Mesenchymal stem cell (in vitro differentiated cells and primary cell): ENCODE measurements around the gene TRNP1.
A peak's percentile ranks its signal among the peaks of the same experiment; 100 is the strongest.

ENCODE experiments used
- DNase-seq: peaks from one replicate; pipeline ENCODE4 v3.0.0-alpha.2; 2013
- H2AFZ ChIP-seq: one replicate; pipeline ENCODE4 v1.6.1; 2013; ENCODE audit warnings: low read depth, mild to moderate bottlenecking, control low read depth, inconsistent platforms, low read length, moderate library complexity
- H2AK5ac ChIP-seq: 2 replicates; pipeline ENCODE4 v1.6.1; 2013; ENCODE audit warnings: low read length, moderate library complexity, mild to moderate bottlenecking, inconsistent platforms; ENCODE audit not compliant: severe bottlenecking
- H2BK120ac ChIP-seq: one replicate; pipeline ENCODE4 v1.6.1; 2013; ENCODE audit warnings: low read depth, mild to moderate bottlenecking, inconsistent platforms, low read length, moderate library complexity
- H2BK12ac ChIP-seq, 2 experiments: one replicate each; pipeline ENCODE4 v1.6.1; 2013; ENCODE audit warnings: inconsistent platforms in 2 of 2, low read length in 2 of 2, mild to moderate bottlenecking in 2 of 2, moderate library complexity in 2 of 2, control low read depth in 1 of 2
- H2BK15ac ChIP-seq: one replicate; pipeline ENCODE4 v1.6.1; 2013; ENCODE audit warnings: mild to moderate bottlenecking, low read depth, inconsistent platforms; ENCODE audit not compliant: poor library complexity, severe bottlenecking
- H2BK5ac ChIP-seq: 2 replicates; pipeline ENCODE4 v1.6.1; 2013; ENCODE audit warnings: low read depth, mild to moderate bottlenecking, low read length, control low read depth, inconsistent platforms; ENCODE audit not compliant: poor library complexity, severe bottlenecking
- H3K14ac ChIP-seq, 2 experiments: one replicate each; pipeline ENCODE4 v1.6.1; 2013; ENCODE audit warnings: inconsistent platforms in 2 of 2, low read length in 2 of 2, control low read depth in 1 of 2, mild to moderate bottlenecking in 1 of 2, moderate library complexity in 1 of 2
- H3K18ac ChIP-seq, 2 experiments: one replicate each; pipeline ENCODE4 v1.6.1; 2013; ENCODE audit warnings: inconsistent platforms in 2 of 2, low read length in 2 of 2, control low read depth in 1 of 2, low read depth in 1 of 2, mild to moderate bottlenecking in 1 of 2
- H3K23ac ChIP-seq, 2 experiments: one replicate each; pipeline ENCODE4 v1.6.1; 2013; ENCODE audit warnings: inconsistent platforms in 2 of 2, low read length in 2 of 2, mild to moderate bottlenecking in 2 of 2, moderate library complexity in 2 of 2, control low read depth in 1 of 2
- H3K27ac ChIP-seq: 2 replicates; pipeline ENCODE4 v1.5.1; 2013; ENCODE audit warnings: mild to moderate bottlenecking, moderate library complexity, low read length, control low read depth, inconsistent platforms; ENCODE audit not compliant: poor library complexity, severe bottlenecking
- H3K27me3 ChIP-seq, 2 experiments: 2 replicates each; pipeline versions ENCODE4 v1.6.1 to v1.7.0; 2013; ENCODE audit warnings: low read length in 2 of 2, mild to moderate bottlenecking in 2 of 2, moderate library complexity in 2 of 2, control low read depth in 1 of 2, inconsistent platforms in 1 of 2; ENCODE audit not compliant: control insufficient read depth in 1 of 2, insufficient read depth in 1 of 2
- H3K36me3 ChIP-seq, 2 experiments: 2 replicates each; pipeline versions ENCODE4 v1.6.1 to v1.7.0; 2013; ENCODE audit warnings: low read length in 2 of 2, control low read depth in 1 of 2, inconsistent platforms in 1 of 2, low read depth in 1 of 2, mild to moderate bottlenecking in 1 of 2; ENCODE audit not compliant: insufficient read depth in 2 of 2, control insufficient read depth in 1 of 2
- H3K4ac ChIP-seq, 2 experiments: one replicate each; pipeline ENCODE4 v1.6.1; 2013; ENCODE audit warnings: inconsistent platforms in 2 of 2, low read length in 2 of 2, mild to moderate bottlenecking in 2 of 2, moderate library complexity in 2 of 2, control low read depth in 1 of 2, low read depth in 1 of 2
- H3K4me1 ChIP-seq: 2 replicates; pipeline ENCODE4 v1.6.1; 2013; ENCODE audit warnings: low read depth, low read length, control low read depth; ENCODE audit not compliant: control insufficient read depth, insufficient read depth
- H3K4me2 ChIP-seq: 2 replicates; pipeline ENCODE4 v1.6.1; 2013; ENCODE audit warnings: low read length, mild to moderate bottlenecking, inconsistent platforms; ENCODE audit not compliant: poor library complexity, severe bottlenecking
- H3K4me3 ChIP-seq, 2 experiments: 2 replicates each; pipeline versions ENCODE4 v1.5.1 to v1.7.0; 2013; ENCODE audit warnings: low read length in 2 of 2, mild to moderate bottlenecking in 2 of 2, control low read depth in 1 of 2, low read depth in 1 of 2; ENCODE audit not compliant: insufficient read depth in 1 of 2
- H3K79me1 ChIP-seq: replicated peaks from 2 replicates; pipeline ENCODE4 v1.6.1; 2013; ENCODE audit warnings: mild to moderate bottlenecking, control low read depth, low read length, inconsistent platforms; ENCODE audit not compliant: poor library complexity, severe bottlenecking
- H3K9ac ChIP-seq: 2 replicates; pipeline ENCODE4 v1.7.0; 2013; ENCODE audit warnings: mild to moderate bottlenecking, low read length, moderate library complexity
- H3K9me3 ChIP-seq: 2 replicates; pipeline ENCODE4 v1.7.0; 2013; ENCODE audit warnings: mild to moderate bottlenecking, low read length; ENCODE audit not compliant: control insufficient read depth
- H4K8ac ChIP-seq: one replicate; pipeline ENCODE4 v1.6.1; 2013; ENCODE audit warnings: inconsistent platforms, mild to moderate bottlenecking, low read length, moderate library complexity
- H4K91ac ChIP-seq: one replicate; pipeline ENCODE4 v1.6.1; 2013; ENCODE audit warnings: mild to moderate bottlenecking, low read length, inconsistent platforms
- WGBS: methylation state at CpG from one replicate; pipeline ENCODE4 v1.1.7; 2013; ENCODE audit warnings: mixed read lengths; 5-methylcytosine and 5-hydroxymethylcytosine counted together

The TRNP1 gene

DNA sequence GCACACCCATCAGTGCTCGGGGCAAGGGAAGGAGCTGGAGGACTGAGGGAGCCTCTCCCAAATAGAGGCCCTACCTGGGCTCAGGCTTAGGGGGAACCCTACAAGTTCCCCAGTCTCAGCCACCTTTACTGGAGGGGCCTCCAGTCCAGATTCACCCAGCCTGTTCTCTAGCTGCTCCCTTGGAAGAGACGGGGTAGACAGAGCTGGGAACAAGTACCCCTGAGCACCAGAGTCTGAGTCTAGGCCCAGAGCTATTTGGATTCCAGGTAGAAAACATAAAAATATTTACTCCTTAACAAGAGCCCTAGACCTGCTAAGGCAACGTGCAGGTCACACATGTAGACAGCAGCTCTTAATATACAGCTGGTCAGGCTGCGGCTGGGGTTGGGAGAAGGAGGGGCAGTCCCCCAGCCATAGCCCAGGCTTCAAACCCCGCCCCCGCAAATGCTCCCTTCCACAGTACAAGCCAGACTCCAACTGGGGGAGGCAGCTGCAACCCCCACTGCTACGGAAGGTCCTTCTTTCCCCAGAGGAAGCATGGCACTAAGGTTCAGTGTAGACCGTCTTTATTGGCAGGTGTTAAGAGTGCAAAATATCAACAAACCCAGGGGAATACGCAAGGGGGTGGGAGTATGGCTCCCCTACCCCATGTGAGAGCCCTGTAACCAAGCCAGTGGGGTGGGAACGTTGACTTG, 11.1 kb downstream of the TRNP1 start:
- H3K27me3 ChIP-seq, result no peaks in the 10 kb centered on the region
- H4K8ac ChIP-seq, result peak overlapping the region; percentile 47
- no peak overlapping the region for H3K4me3 ChIP-seq
- H3K4me1 ChIP-seq, result peaks cover 59% of the 10 kb centered on the region
- peaks cover 0 to 13% of the 10 kb centered on the region in 2 experiments for H3K36me3 ChIP-seq
- no peak overlapping the region for H2BK5ac ChIP-seq
- WGBS, result 62% methylated on average over 8 of the region's 10 CpGs
- no peak overlapping the region for H3K27ac ChIP-seq
- no peak overlapping the region for H2AFZ ChIP-seq
- peak overlapping the region; percentile 12 to 25 for H2BK12ac ChIP-seq
- H2AK5ac ChIP-seq, result peak overlapping the region; percentile 44
- H3K23ac ChIP-seq, result no peak overlapping the region
- H3K4me2 ChIP-seq, result no peak overlapping the region
- H3K9ac ChIP-seq, result no peak overlapping the region
- peak; percentile 55 for DNase-seq
- H3K9me3 ChIP-seq, result no peaks in the 10 kb centered on the region
- peaks cover 4% of the 10 kb centered on the region for H3K79me1 ChIP-seq
- H2BK120ac ChIP-seq, result no peak overlapping the region
- H3K4ac ChIP-seq, result peak overlapping the region in 1 of 2 experiments; percentile 19
- peak overlapping the region in 1 of 2 experiments; percentile 63 for H3K14ac ChIP-seq
- peak overlapping the region; percentile 24 to 61 for H3K18ac ChIP-seq
- H2BK15ac ChIP-seq, result no peak overlapping the region
- H4K91ac ChIP-seq, result no peak overlapping the region

GRCh38 chr1:27005166-27005530, 11.7 kb downstream of the TRNP1 start:
- peak overlapping the region; percentile 44 for H2AK5ac ChIP-seq
- no peak overlapping the region for H2BK15ac ChIP-seq
- no peaks in the 10 kb centered on the region for H3K9me3 ChIP-seq
- peak overlapping the region in 1 of 2 experiments; percentile 63 for H3K14ac ChIP-seq
- H2BK12ac ChIP-seq, result peak overlapping the region; percentile 12 to 25
- H3K36me3 ChIP-seq, result peaks cover 0 to 13% of the 10 kb centered on the region in 2 experiments
- peak overlapping the region in 1 of 2 experiments; percentile 61 for H3K18ac ChIP-seq
- H3K4me1 ChIP-seq, result peaks cover 61% of the 10 kb centered on the region
- peaks cover 7% of the 10 kb centered on the region for H3K79me1 ChIP-seq
- H3K27me3 ChIP-seq, result no peaks in the 10 kb centered on the region
- no peak overlapping the region for H3K4me2 ChIP-seq
- H2AFZ ChIP-seq, result no peak overlapping the region
- H2BK5ac ChIP-seq, result no peak overlapping the region
- no peak overlapping the region for H3K27ac ChIP-seq
- H3K4me3 ChIP-seq, result no peak overlapping the region
- no peak overlapping the region for H3K23ac ChIP-seq
- WGBS, result 97% methylated on average over 3 of the region's 3 CpGs
- H4K91ac ChIP-seq, result no peak overlapping the region
- no peak for DNase-seq
- peak overlapping the region; percentile 39 for H4K8ac ChIP-seq
- H2BK120ac ChIP-seq, result no peak overlapping the region
- no peak overlapping the region for H3K9ac ChIP-seq
- H3K4ac ChIP-seq, result peak overlapping the region in 1 of 2 experiments; percentile 19

- no peak overlapping the region for H3K27ac ChIP-seq
- H3K4me3 ChIP-seq, result peak overlapping the region in 1 of 2 experiments; percentile 5
- H3K36me3 ChIP-seq, result peaks cover 0 to 13% of the 10 kb centered on the region in 2 experiments
- H3K4me2 ChIP-seq, result no peak overlapping the region
- peak overlapping the region; percentile 64 for H4K91ac ChIP-seq
- no peak overlapping the region for H2AFZ ChIP-seq
- peaks cover 7% of the 10 kb centered on the region for H3K79me1 ChIP-seq
- H3K14ac ChIP-seq, result no peak overlapping the region
- no peak overlapping the region for H3K9ac ChIP-seq
- H3K9me3 ChIP-seq, result no peaks in the 10 kb centered on the region
- H3K27me3 ChIP-seq, result no peaks in the 10 kb centered on the region
- H2BK12ac ChIP-seq, result peak overlapping the region in 1 of 2 experiments; percentile 11
- WGBS, result 95% methylated on average over 48 of the region's 48 CpGs
- H2BK120ac ChIP-seq, result no peak overlapping the region
- no peak overlapping the region for H2AK5ac ChIP-seq
- H2BK5ac ChIP-seq, result no peak overlapping the region
- H3K4me1 ChIP-seq, result peaks cover 65% of the 10 kb centered on the region
- H2BK15ac ChIP-seq, result no peak overlapping the region
- H3K18ac ChIP-seq, result no peak overlapping the region
- H3K23ac ChIP-seq, result no peak overlapping the region
- H4K8ac ChIP-seq, result no peak overlapping the region
- no peak for DNase-seq
- no peak overlapping the region for H3K4ac ChIP-seq
These were observed 12.4 kb downstream of the TRNP1 start for GRCh38 chr1:27005648-27006496.

DNA sequence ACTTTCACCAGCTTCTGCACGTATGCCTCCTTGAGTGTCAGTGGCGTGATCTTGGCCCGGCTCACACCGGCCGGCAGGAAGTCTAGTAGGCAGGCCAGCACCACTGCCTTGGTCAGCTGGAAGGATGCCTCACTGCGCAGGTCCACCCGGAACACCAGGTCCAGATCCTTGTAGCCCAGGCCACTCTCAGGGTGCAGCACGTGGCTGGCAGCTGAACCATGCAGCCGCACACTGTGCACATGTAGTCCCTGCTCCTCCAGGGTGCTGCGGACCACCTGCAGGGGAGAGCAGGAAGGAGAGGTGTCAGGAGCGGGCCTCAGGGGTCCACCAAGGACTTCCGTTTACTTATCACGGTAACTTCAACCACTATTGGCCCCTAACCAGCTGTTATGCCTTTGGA, 13.2 kb downstream of the TRNP1 start:
- Histone ChIP-seq H3K9ac (no peak overlapping the region), H2BK12ac (peak overlapping the region in 1 of 2 experiments; percentile 51), H2AK5ac (no peak overlapping the region), H3K79me1 (peaks cover 7% of the 10 kb centered on the region), H3K36me3 (peaks cover 0 to 13% of the 10 kb centered on the region in 2 experiments), H2BK120ac (no peak overlapping the region), H4K8ac (no peak overlapping the region), H3K4me3 (no peak overlapping the region), H3K27ac (no peak overlapping the region), H3K23ac (no peak overlapping the region), H3K4ac (no peak overlapping the region), H2BK15ac (no peak overlapping the region), H3K14ac (peak overlapping the region in 1 of 2 experiments; percentile 29), H3K18ac (peak overlapping the region in 1 of 2 experiments; percentile 13), H4K91ac (peak overlapping the region; percentile 73), H3K27me3 (no peaks in the 10 kb centered on the region), H3K4me2 (no peak overlapping the region), H2AFZ (no peak overlapping the region), H3K9me3 (no peaks in the 10 kb centered on the region), H3K4me1 (peaks cover 59% of the 10 kb centered on the region), H2BK5ac (no peak overlapping the region)
- WGBS, result 88% methylated on average over 10 of the region's 13 CpGs
- DNase-seq, result no peak
